HG02870 (cell line): ENCODE measurements around the gene ACOX1.

Experiments used
- ATAC-seq: cut with Tn5 transposase; IDR thresholded peaks from one replicate; pipeline ENCODE4 v1.9.1; 2021; ENCODE audit warnings: mild to moderate bottlenecking, moderate library complexity; ENCODE audit not compliant: unreplicated experiment

ACOX1 gene

GRCh38 chr17:75940727-75941441 lies 38.1 kb downstream of the ACOX1 start, which contains the start of gene FBF1:
FBF1 (minus strand) TSS chr17:75941042; CDS start chr17:75938149, 2,893 bp downstream.
- ATAC-seq = peak; percentile 83

GRCh38 chr17:75937652-75938051 lies 41.3 kb downstream of the ACOX1 start:
- no peak for ATAC-seq

DNA sequence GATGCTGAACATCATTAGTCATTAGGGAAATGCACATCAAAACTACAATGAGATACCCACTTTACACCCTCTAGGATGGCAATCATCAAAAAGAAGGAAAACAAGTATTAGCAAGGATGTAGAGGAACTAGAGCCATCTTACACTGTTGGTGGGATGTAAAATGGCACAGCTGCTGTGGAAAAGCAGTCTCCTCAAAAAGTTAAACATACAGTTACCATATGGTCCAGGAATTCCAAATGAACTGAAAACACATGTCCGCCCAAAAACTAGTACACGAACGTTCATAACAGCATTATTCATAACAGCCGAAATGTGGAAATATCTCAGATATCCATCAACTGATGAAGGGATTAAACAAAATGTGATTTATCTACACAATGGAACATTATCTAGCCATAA lies 45.2 kb downstream of the ACOX1 start:
- no peak for ATAC-seq

GRCh38 chr17:75932852-75933251 lies 46.1 kb downstream of the ACOX1 start:
- no peak for ATAC-seq

- ATAC-seq = no peak
Measured at GRCh38 chr17:75931062-75931461, 47.9 kb downstream of the ACOX1 start.

- no peak for ATAC-seq
Measured at GRCh38 chr17:75927286-75927922, 51.6 kb downstream of the ACOX1 start.

- ATAC-seq = no peak
Measured at GRCh38 chr17:75926456-75926855, 52.5 kb downstream of the ACOX1 start.

DNA sequence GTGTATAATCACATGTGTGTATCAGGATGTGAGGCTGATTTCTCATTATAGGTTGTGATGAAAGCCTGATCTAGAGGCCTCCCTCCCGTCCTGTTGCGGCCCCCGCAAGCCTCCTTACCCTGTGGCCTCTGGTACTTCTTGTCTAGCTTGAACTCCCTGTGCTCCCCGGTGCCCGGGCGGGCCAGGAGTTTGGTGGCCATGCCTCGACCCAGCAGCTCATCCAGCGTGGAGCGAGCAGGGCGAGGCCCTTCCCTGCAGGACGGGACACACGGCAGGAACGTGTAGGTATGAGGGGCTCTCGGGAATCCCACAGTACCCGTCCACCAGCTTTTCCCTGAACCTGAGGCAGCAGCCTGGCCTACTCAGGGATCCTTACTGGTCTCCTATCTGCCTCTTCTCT lies 53.1 kb downstream of the ACOX1 start:
- ATAC-seq = no peak

- ATAC-seq = no peak
Measured at GRCh38 chr17:75925103-75925502, 53.9 kb downstream of the ACOX1 start.

GRCh38 chr17:75922963-75923874 lies 55.7 kb downstream of the ACOX1 start:
- no peak for ATAC-seq

DNA sequence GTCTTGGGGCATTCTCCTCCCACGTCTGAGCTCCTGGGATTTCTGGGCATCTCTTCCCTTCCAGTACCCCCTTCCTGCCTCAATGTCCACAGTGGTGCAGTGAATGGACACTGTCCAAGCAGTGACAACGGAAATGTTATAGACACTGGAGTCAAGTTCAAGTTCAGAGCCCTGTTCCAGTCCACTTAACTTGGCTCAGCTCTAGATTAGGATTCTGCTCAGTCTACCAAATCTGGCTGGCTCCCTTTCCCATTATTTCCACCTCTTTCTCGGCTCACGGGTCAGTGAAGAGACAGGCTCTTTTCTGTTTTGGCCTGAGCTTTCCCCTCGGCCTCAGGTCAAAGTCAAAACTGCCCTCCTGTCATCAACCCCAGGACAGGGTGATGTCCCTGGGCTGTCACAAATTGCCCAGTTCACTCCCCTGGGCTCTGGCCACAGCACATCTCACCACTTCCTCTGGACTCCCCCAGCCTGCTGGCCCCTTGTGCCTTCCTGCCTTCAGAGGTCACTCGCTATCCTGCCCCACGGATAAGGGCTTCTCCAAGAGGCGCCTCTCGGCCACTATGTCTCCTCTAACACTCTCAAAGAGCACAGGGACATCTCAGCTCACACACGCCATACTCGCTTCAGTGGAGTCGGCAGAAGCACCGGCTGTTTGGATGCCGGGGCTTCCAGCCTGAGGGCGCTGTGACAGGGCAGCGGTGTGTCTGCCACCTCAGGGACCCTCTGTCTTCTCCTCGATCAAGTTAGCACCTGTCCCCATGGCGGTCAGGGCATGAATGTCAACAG lies 56.6 kb downstream of the ACOX1 start:
- ATAC-seq = no peak

DNA sequence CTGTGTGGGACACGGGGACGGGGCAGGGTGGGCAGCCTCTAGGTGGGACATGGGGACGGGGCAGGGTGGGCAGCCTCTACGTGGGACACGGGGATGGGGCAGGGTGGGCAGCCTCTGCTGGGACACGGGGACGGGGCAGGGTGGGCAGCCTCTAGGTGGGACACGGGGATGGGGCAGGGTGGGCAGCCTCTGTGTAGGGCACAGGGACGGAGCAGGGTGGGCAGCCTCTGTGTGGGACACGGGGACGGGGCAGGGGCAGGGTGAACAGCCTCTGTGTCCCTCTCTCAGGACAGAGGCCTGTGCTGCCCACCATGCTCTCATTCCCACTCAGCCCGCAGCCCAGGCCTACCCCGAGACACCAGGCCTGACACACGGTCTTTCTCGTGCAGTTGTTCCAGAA lies 57.4 kb downstream of the ACOX1 start:
- ATAC-seq = no peak

GRCh38 chr17:75920045-75920560 lies 58.9 kb downstream of the ACOX1 start:
- no peak for ATAC-seq

DNA sequence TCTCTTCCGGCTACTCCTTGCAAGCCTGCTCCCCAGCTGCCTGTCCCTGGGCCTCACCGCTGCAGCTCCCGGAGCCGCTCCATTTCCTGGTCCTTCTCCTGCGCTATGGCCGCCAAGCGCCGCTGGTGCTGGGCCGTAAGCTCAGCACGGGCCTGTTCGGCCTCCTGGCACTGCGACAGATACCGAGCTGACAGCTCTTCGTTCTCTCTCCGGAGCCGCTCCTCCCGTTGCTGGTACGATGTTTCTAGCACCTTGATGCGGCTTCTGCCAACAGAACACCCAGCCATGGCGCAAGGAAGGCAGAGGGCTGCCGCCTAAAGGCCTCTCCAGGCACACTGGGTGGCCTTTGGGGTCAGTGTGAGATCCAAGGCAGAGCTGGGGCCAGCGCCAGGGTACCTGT lies 59.4 kb downstream of the ACOX1 start:
- no peak for ATAC-seq

GRCh38 chr17:75917917-75918445 lies 61.0 kb downstream of the ACOX1 start:
- no peak for ATAC-seq

DNA sequence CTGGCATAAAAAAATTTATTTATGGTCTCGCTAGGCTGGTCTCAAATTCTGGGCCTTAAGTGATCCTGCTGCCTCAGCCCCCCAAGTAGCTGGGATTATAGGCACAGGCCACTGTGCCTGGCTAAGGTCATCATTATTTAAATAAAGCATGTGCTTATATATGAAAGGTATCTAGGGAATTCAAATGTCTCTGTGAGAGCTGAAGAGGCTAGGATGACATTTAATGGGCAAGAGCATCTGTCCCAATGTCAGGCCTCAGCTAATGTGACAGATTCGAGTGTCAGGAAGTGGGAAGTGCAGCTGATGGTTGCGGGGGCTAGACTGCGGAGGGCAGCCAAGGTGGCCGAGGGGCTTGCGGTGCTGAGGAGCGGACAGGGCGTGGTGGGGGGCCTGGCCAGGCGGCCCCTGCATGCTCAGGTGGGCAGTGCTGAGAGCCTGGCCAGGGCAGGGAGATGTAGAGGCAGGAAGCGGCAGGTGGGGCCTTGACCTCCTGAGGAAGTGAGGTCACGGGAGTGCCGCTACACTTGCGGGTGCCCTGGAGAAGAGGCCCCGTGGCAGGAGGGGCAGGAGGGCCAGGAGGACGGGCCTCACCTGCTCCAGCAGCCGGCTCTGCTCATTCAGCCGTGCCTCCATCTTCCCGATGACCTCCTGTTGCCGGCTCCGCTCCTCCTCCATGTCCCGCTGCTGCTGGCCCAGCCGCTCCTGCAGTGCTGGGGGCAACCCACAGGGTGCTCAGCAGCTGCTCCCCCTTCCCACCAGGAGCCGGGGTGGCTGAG lies 61.6 kb downstream of the ACOX1 start:
- ATAC-seq = no peak

DNA sequence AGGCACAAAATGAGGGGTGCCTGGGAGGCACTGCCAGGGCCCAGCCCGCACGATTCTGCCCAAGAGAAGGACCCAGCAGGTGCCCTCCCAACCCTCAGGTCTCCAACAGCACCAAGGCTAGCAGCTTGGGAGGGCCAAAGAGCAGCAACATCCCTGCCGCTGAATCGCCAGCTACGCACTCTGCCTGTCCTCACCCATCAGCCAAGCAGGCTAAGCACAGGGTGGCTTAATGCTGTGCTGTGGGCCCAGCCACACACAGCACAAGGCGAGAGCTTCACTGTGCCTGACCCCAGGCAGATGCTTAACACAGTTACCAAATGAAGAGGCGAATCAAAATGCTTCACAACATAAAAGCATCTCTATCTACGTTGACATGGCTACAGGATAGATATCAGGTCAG lies 63.7 kb downstream of the ACOX1 start:
- no peak for ATAC-seq

DNA sequence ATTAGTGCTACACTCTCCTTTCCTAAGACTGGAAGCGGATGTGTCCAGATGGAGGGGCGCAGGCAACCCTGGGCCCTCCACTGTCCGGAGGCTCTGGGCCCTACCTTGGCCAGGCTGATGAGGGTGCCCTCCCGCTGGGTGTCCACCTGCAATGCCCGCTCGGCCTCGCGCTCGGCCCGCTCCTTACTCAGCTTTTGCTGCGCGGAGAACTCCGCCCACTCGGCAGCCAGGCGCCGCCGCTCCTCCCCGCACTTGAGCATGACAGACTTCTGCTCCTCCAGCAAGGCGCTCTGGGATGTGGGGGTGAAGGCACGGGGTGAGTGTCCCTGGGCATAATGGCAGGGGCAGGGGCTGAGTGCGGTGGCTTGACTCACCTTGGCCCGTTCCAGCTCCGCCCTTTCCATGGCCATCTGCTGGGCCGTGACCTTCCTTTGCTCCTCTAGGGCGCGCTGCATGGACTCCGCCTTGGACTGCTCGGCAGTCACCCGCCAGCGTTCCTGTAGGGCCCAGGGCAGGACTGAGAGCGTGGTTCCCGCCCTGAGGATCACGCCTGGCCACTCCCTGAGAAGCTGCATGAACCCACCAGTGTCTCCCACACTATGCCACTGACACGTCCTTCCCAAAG lies 64.2 kb downstream of the ACOX1 start:
- no peak for ATAC-seq
